Endometrium (tissue), 2 donors: Measurements from ENCODE around the gene UNC80.

Experiments used
- FAIRE-seq: peaks from 2 replicates; lab custom pipeline; 2012; peaks lifted over from hg19 to GRCh38; lab: Jason Lieb, UNC
- donor health status: control.
- donor health status: control.

The UNC80 gene

DNA sequence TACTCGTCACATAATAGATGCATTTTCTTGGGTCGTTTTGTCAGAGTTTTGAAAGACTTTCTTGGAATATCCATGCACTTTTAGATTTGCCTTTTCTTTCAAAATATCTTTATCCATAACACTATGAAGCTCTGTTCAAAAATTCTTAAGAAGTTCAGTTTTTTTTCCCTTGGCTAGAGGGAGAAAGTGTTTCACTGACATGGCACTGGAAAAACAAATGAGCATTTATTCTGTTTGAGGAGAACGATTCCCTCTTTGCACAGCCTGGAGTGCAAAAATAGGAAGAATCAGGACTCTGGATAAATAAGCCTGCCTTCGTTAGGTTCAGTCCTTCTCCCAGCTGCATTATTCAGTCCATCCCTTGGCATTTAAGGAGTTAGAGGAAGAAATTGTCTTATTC, 139.9 kb downstream of the UNC80 start:
- no peak for FAIRE-seq

GRCh38 chr2:209913786-209914345, 142.2 kb downstream of the UNC80 start:
- FAIRE-seq: no peak

DNA sequence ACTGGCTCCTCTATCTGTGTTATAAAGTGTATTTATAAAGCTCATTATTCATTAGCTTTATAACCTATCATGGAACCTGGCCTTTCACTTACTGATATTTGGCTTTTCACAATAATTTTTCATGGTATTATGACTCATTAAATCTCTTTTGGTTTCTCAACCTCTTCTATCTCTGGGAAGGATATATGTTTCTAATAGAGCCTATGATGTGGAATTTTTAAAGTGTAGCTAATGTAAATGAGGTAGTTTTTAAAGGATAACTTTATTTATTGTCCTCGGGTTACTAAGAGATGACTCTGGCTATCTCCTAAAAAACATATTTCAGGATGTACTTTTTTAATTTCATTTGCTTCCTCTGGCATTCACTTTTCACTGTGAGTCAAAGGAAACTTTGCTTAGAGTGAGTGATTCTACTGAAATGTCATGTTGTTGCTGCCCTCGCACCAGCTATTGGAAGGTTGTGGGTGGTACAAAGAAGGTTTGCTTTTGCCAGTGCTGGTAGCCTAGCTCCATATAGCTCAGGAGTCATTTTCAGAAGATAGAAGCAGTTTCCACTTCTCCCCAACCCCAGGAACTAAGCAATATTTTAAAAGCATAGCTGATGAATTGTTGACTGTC, 145.6 kb downstream of the UNC80 start:
- no peak for FAIRE-seq

DNA sequence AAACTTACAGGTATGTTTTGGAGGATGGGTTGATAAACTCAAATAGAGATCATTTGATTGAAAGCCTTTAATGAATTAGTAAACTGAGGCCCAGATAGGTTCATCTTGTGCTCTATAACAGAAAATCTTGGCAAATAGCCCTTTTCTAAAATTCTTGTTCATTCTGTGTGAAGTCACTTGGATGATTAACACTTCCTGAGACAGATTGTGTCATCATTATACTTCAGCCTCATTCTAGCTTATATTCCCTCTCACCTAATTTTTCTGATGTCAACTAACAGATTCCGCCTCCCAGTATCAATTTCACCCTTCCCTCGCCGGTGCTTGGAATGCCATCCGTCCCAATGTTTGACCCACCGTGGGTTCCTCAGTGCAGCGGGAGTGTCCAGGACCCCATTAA, 146.6 kb downstream of the UNC80 start:
- no peak for FAIRE-seq

DNA sequence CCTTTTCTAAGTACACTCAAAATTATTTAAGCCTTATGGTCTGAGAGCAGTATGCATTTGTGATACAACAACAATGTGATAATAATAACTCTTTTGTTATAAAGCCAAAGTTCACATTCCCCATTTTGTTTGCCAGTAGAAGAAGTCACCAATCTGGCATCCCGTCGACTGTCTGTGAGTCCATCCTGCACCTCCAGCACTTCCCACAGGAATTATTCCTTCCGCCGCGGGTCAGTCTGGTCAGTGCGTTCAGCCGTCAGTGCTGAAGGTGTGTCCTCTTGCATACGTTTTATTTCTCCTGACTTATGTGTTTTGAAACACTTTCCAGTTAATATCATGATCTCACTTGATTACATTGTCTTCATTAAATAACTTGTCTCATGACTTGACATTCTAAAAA, 150.5 kb downstream of the UNC80 start:
- no peak for FAIRE-seq

DNA sequence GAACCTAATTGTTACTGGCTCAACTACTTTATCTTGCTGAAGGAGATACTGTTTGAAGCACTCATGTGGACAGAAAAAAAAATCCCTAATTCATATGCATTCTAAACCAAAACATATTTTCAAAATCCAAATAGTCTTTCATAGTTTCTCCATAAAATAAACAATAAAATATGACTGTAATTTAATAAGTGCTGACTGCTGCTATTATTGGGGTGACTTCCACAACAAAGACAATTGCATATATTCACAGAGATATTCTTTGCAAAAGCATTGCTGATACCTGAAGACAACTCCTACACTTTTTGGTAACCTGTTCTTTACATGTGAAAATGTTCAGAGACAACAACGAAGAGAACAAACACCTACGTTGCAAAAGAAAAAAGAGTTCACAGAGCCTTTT, 157.7 kb downstream of the UNC80 start:
- FAIRE-seq: no peak

GRCh38 chr2:209933499-209934483, 162.2 kb downstream of the UNC80 start:
- FAIRE-seq: peak; percentile 54

DNA sequence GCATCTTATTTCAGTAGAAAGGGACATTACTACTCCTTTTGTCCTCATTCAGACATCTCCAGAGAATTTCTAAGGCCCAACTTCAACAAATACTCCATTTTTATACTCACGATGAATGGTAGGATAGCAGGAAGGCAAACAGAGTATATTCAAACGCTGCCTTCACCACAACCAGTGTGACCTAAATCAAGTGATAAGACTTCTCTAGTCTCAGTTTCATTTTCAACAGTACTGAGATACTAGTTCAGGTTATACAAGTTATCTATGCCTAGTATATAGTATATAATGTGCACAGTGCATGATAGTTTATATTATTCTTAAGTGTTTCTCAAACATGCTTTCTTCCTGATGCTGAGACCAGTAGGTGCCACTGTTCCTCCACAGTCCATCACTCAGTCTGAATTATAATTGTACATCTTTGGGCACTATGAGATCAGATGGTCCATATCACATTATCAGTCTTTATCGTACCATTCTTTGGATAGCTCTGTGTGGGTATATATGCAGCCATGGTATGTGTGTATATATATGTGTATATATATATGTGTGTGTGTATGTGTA, 164.6 kb downstream of the UNC80 start:
- FAIRE-seq: no peak

DNA sequence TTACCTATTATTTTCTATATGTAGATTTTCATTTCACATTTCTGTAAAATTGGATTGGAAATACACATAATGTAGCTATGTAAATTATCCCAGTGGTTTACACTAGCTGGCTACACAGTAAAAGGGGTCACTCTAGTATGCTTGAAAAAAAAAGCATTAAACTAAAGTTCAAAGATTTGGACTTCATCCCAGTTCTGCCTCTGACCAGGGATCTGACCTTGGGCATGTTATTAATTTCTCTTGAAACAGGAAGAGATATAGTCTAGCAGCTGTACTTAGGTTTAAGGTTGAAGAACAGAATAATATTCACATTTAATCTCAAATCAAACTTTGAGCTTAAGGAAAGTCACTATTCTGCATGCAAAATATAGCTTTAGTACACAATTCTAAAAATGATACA, 166.3 kb downstream of the UNC80 start:
- peak; percentile 72 for FAIRE-seq

GRCh38 chr2:209938906-209939305, 167.3 kb downstream of the UNC80 start:
- FAIRE-seq: no peak

GRCh38 chr2:209940936-209941335, 169.3 kb downstream of the UNC80 start:
- FAIRE-seq: no peak

DNA sequence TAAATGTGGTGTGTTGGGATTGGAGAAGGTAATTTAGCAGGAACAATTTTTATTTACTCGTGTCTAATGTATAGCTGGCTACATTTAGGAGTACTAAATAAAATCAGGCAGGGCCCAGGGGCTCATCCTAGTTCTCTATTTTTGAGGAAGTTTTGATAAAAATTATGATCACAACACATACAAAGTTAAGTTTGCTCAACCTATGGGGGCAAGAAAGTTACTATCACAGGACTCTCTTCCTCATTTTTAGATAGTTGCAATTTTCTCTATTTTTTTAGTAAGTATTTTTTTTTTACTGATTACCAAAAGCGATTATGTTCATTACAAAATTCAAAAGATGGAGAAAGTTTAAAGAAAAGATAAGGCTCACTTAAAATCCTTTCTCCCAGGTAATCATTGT, 170.8 kb downstream of the UNC80 start:
- FAIRE-seq: no peak

GRCh38 chr2:209942936-209943605, 171.4 kb downstream of the UNC80 start:
- FAIRE-seq: no peak

DNA sequence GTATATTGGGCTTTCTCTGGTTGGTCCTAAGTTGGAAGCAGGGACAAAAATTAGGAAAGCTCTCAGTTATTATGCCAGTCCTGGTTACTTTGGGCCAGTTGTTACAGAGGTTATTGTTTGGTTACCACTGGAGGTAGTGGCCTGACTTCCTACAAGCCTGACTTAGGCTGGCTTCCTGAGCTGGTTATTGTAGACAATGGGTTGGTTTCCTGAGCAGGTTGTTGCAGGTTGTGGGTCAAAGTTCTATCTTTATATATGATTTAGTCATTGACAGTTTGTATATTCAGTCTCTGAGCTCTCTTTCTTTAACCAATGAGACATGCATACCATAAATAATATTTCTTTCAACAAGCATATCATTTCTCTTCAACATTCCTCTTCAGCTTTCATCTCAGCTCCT, 172.1 kb downstream of the UNC80 start:
- no peak for FAIRE-seq

- FAIRE-seq: no peak
Measured at GRCh38 chr2:209946539-209946938, 174.9 kb downstream of the UNC80 start.

DNA sequence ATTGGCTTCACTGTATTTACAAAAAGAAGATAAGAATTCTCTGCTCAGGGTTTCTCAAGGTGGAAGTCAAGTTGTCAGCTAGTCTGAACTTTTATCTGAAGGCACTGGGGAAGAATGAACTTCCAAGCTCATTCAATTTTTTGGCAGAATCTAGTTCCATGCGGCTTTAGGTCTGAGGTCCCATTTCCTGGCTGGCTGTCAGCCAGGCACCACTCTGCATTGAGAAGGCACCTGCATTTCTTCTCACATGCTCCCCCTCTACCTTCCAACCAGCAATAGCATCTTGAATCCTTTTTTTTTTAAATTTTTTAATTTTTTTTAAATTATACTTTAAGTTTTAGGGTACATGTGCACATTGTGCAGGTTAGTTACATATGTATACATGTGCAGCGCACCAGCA, 184.6 kb downstream of the UNC80 start:
- no peak for FAIRE-seq

- FAIRE-seq: no peak
Measured at GRCh38 chr2:209958016-209958415, 186.4 kb downstream of the UNC80 start.

DNA sequence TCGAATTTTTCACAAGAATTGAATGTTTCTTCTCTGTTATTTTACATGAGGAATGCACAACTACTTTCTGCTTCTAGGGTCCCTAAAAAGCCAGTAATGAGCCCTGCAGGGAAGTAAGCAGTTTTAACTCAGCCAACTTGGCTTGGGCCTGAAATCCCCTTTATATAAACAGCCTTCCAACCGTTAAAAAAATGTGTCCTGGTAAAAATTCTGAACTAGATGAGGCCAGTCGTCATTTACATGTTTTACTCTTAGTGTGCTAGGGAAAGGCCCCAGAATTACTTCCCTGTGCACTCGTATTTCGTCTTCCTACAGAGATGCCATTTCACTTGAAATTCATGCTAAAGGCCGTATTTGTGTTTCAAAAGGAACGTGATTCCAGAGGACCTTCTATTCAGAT, 188.4 kb downstream of the UNC80 start:
- FAIRE-seq: no peak

DNA sequence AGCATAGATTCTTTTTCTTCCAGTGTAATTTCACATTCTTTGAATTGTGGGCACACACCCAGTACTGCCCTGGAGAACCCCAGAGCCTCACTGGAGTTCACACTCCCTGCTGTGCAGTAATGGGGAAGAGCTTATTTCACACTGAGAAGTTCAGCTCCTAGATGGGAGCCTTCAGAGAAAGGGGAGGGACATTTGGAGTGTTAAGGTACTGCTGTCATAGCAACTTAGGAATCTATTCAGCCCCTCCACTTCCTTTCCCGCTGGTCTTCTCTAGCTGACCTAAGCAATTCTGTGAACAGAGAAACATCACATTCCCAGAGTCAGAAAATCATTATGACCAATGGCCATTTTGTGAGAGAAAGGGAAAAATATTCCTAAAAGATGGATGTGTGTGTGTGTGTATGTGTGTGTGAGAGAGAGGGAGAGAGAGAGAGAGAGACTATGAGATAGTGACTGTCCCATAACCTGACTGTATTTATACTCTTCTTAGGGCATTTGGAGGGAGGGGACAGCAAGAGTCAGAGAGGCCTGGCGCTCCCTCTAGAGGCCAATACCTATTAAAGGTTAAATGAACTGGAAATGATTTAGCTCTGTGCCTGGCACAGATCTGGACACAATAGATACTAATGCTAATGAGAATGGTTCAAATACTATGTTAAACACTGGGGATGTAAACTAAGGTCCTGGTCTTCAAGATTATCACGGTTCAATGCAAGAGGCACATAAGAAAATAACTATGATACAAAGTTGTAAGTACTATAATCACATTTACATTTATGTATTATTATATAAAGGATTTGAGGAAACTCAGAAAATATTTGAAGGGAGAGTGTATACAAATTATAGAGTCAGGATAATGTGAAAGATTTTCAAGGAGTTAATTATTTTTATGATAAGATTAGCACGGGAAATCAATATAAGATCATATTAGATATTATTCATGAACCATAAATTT, 189.3 kb downstream of the UNC80 start:
- FAIRE-seq: no peak

DNA sequence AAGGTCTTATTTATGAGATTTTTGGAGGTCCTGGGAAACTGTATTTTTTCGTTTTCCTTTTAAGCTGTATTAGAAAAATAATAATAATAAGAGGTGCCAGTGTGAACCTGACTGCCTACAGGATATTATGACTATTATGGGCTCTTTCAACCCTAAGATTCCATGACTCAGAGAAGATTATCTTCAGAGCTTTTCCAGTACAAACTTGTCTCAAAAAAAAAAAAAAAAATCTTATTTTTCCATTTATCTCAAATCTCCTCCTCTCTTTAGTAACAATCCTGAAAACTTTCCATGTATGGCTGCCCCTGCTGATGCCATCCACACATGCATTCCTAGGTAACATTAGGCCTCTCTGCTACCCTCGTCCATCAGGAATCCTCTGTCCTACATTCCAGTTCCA, 194.1 kb downstream of the UNC80 start:
- no peak for FAIRE-seq

DNA sequence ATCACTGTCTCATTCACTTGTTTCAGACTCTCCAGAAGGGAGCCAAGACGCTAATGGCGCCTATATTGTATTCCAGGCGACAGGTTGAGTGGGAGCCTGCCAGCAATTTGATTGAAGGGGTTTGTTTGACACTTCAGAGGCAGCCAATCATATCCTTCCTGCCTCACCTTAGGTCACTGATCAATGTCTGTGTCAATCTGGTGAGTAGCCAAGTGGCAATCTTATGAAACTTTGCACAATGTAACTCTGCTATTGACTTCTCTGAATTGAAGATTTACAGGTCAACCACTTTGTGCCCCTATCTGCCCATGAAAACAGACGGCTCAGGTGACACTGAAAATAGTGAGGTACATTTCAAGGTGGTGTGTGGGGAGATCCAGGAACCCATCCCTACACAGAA, 198.1 kb downstream of the UNC80 start:
- FAIRE-seq: no peak
